Nephron progenitor cell (in vitro differentiated cells): ENCODE data around the gene ILK.

ENCODE experiments used
- DNase-seq: peaks from one replicate; pipeline ENCODE4 v3.0.0; 2021
- H3K27ac Mint-ChIP-seq: 2 replicates; pipeline ENCODE4 v1.8.0; 2021; ENCODE audit warnings: mild to moderate bottlenecking, moderate library complexity, mixed read lengths
- H3K27me3 Mint-ChIP-seq: 2 replicates; pipeline ENCODE4 v1.8.0; 2021; ENCODE audit warnings: mild to moderate bottlenecking, low read depth, mixed read lengths; ENCODE audit not compliant: poor library complexity
- H3K36me3 Mint-ChIP-seq: 2 replicates; pipeline ENCODE4 v1.8.0; 2021; ENCODE audit warnings: low read depth, mixed read lengths
- H3K4me1 Mint-ChIP-seq: 2 replicates; pipeline ENCODE4 v1.8.0; 2021; ENCODE audit warnings: mixed read lengths
- H3K4me3 Mint-ChIP-seq: 2 replicates; pipeline ENCODE4 v1.8.0; 2021; ENCODE audit warnings: mild to moderate bottlenecking, moderate library complexity, mixed read lengths
- H3K9me3 Mint-ChIP-seq: 2 replicates; pipeline ENCODE4 v1.8.0; 2021; ENCODE audit warnings: mild to moderate bottlenecking, moderate library complexity, mixed read lengths
- TF ChIP-seq, protein P1 (sequence below): fragments of 200-600 bp; sonication (generic); IDR thresholded peaks from 2 replicates; pipeline ENCODE4 v1.5.0; 2021; ENCODE audit warnings: antibody characterized with exemption

Gene ILK

DNA sequence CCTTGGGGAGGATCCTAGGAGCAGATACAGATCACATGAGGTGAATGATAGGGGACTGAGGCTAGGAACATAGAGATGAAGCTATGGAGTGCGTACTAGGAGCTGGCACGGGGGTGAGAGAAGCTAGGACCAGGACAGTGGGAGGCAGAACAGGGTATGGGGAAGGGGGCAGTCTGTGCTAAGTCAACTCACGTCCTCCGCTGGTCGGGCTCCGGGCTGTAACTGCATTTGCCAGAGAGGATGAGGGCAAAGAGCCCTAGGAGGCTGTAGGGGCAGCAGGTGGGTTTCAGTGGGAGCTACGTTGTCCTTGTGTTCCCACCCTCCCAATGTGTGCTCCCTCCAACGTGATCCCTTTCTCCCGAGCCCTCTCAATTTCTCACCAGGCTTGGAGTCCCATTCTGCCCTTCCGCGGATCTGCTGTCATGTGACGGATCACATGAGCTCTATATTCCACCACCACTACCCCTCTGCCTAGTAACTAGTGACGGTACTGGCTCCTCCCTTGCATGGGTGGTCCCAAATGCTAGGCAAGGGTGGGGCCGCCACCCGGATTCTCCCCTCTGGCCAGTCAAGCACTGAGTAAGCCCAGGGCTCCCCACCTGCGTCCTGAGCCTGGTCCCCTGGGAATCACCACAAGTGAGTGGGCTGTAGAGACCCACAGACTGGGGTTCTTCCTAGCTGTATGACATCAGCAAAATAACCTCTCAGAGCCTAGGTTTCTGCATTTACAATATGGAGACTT, 15.6 kb downstream of the ILK start, which contains the start of gene TPP1:
Gene TPP1, minus strand, starts transcription at position 419 of the 742 bp plus-strand sequence. Its CDS starts 22 bp downstream, at position 397.
- TF ChIP-seq, protein P1, sequence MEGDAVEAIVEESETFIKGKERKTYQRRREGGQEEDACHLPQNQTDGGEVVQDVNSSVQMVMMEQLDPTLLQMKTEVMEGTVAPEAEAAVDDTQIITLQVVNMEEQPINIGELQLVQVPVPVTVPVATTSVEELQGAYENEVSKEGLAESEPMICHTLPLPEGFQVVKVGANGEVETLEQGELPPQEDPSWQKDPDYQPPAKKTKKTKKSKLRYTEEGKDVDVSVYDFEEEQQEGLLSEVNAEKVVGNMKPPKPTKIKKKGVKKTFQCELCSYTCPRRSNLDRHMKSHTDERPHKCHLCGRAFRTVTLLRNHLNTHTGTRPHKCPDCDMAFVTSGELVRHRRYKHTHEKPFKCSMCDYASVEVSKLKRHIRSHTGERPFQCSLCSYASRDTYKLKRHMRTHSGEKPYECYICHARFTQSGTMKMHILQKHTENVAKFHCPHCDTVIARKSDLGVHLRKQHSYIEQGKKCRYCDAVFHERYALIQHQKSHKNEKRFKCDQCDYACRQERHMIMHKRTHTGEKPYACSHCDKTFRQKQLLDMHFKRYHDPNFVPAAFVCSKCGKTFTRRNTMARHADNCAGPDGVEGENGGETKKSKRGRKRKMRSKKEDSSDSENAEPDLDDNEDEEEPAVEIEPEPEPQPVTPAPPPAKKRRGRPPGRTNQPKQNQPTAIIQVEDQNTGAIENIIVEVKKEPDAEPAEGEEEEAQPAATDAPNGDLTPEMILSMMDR, result no peak
- Mint-ChIP-seq H3K27me3 (no peaks in the 10 kb centered on the region), H3K36me3 (peaks cover 17% of the 10 kb centered on the region), H3K9me3 (no peaks in the 10 kb centered on the region), H3K27ac (no peak within 1 kb of the TSS), H3K4me1 (peaks cover 4% of the 10 kb centered on the region), H3K4me3 (no peak within 1 kb of the TSS)
- DNase-seq, result peak; percentile 88

DNA sequence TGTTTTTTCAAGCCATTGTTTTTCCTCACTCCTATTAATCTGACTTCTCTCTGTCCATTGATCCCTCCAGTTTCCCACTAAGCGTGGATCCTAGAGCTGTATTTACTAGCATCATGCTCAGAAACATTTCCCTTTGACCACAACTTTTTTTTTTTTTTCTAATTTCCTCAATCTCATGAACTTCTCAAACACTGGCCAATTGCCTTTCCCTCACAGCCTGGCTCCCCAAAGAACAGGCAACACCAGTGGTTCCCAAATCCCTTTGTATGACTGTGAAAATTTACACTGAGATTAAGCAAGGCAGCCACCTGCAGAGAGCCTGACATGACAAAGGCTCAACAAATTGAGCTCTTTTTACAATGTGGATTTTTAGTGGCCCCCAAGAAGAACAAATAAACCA, 17.1 kb downstream of the ILK start:
- TF ChIP-seq, protein P1, result no peak
- H3K4me3 Mint-ChIP-seq, result no peak overlapping the region
- no peak overlapping the region for H3K27ac Mint-ChIP-seq
- H3K4me1 Mint-ChIP-seq, result peaks cover 4% of the 10 kb centered on the region
- peaks cover 17% of the 10 kb centered on the region for H3K36me3 Mint-ChIP-seq
- H3K27me3 Mint-ChIP-seq, result no peaks in the 10 kb centered on the region
- no peaks in the 10 kb centered on the region for H3K9me3 Mint-ChIP-seq
- DNase-seq, result no peak

GRCh38 chr11:6621711-6622211, 18.2 kb downstream of the ILK start:
- no peaks in the 10 kb centered on the region for H3K9me3 Mint-ChIP-seq

DNA sequence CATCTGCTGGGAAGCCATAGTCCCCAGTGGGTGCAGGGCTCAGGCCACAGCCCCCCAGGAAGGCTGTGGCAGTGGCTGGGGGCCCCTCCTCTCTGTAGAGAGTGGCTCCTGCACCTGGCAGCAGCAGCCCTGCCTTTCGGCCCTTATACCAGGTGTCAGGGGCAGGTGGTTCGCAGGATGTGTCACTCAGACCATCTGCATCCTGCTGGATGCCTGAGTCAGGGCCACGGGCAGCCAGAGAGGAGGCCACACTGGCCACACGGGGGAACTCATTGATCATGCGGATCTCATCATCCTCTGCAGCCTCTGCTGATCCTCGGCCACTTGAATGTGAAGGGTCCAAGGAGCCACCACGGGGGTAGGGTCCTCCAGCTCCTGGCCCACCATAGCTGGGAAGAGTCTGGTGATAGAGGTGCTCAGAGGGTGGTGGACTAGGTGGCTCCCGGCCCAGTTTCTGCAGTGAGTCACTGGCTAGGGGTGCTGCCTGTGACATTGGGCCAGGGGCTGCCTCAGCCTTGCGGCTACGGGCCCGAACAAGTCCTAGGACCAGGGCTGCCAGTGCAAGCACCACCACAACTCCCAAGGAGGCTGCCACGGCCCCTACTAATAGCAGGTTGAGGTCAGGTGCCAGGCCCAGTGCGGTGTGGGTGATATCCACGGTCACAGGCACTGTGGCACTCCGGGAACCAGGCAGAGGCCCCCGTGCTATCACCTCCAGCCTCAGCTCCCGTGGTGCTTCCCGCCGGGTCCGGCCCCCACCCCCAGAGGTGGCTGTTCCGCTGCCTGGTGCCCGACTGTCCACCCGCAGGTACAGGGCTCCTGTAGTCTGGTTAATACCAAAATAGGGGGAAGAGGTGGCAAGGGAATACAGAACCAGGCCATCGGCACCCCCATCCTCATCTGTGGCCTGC, 18.9 kb downstream of the ILK start:
- TF ChIP-seq, protein P1, result no peak
- Mint-ChIP-seq H3K36me3 (peaks cover 23% of the 10 kb centered on the region), H3K27ac (no peak overlapping the region), H3K27me3 (no peaks in the 10 kb centered on the region), H3K4me1 (no peaks in the 10 kb centered on the region), H3K4me3 (no peak overlapping the region), H3K9me3 (no peaks in the 10 kb centered on the region)
- DNase-seq, result no peak

More at GRCh38 chr11:6621711-6622211, 18.2 kb downstream of the ILK start:
- H3K36me3 Mint-ChIP-seq, result peaks cover 18% of the 10 kb centered on the region
- H3K4me1 Mint-ChIP-seq, result no peaks in the 10 kb centered on the region
- no peaks in the 10 kb centered on the region for H3K27me3 Mint-ChIP-seq
- no peak for DNase-seq
- TF ChIP-seq, protein P1, result no peak
- no peak overlapping the region for H3K4me3 Mint-ChIP-seq
- H3K27ac Mint-ChIP-seq, result peak overlapping the region; percentile 27

DNA sequence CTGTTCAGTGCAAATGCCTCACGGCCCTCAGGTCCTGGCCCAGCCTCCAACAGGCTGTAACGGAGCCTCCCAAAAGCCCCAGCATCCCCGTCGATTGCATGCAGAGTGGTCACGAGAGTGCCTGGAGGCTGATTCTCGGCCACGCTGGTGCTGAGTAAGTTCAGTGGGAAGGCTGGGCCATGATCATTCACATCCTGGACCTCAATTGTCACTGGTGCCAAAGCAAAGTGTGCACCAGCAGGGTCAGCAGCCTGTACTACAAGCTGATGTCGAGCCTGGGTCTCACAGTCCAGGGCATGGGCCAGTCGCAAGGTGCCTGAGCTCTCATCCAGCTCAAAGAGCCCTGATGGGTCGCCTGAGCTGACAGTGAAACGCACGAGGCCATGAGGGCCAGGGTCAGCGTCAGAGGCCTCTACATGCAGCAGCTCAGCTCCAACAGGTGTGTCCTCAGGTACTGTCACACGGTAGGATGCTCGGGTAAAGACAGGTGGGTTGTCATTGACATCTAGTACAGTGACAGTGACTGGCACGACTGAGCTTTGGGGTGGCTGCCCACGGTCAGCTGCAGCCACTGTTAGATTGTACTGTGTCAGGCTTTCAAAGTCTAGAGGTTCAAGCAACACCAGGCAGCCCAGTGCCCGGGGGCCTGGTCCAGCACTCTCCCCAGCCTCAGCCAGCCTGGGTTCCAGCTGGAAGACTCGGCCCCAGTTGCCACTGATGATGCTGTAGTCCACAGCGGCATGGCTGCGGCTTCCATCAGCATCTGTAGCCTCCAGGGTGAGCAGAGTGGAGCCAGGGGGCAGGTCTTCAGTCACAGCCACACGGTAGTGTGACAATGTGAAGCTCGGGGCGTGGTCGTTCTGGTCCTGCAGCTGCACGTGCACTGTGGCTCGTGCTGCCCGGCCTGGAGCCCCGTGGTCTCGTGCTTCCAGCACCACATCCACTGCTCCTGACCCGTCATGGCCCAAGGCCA, 20.1 kb downstream of the ILK start:
- no peak overlapping the region for H3K27ac Mint-ChIP-seq
- no peak for DNase-seq
- H3K36me3 Mint-ChIP-seq, result peaks cover 34% of the 10 kb centered on the region
- no peaks in the 10 kb centered on the region for H3K9me3 Mint-ChIP-seq
- no peak overlapping the region for H3K4me3 Mint-ChIP-seq
- H3K4me1 Mint-ChIP-seq, result no peaks in the 10 kb centered on the region
- H3K27me3 Mint-ChIP-seq, result peaks cover 6% of the 10 kb centered on the region
- TF ChIP-seq, protein P1, result no peak
